ENCODE measurements around the gene FAM210A. TPM values are rescaled to one million over a fixed set of nuclear protein-coding genes. Genes with fewer than 3 reads are reported as not detected.

FAM210A gene
- total and polyA plus RNA-seq, 2 experiments from 2014 or later: 17.2 to 17.9 TPM

DNA sequence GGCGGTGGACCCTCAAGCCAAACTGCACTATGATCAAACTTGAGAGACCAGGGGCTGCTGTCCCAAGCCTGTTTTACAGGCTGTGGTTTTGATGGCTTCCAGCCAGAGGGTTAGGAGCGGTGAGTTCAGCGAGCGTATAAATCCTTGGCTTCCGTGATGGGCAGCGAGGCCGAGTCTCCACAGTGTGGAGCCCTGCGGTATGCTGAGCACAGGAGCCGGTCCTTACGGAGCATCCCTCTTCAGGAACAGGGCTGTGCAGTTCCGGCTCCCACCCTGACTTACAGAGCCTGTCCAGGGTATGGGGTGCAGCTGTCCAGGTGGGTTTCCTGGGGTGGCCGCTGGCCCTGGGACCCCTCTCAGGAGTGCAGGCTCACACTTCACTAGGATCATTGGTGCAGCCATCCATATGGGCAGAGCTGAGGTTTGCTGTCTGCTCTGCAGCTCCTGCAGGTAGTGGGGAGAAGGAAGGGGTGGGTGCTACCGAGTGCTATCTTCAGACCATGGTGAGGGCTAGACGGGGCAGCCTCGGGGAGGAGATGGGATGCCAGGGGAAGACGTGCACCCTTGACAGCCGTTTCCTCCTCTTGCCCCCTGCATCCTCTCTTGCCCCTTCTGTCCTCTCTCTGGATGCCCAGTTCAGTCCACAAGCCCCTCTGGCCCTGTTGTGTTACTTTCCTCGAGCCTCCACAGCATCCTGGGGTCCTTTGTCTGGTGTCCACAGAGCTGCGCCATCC, 104.3 kb downstream of the FAM210A start:
- H4K20me1 ChIP-seq (replicated peaks; ENCODE audit: insufficient read depth): no peaks in the 10 kb centered on the region
- no peaks in the 10 kb centered on the region for H3F3A ChIP-seq (replicated peaks; ENCODE audit: low read depth)
- no peak overlapping the region for H3K4me2 ChIP-seq
- Mint-ChIP-seq H3K36me3 (ENCODE audit: low read depth) (no peaks in the 10 kb centered on the region), H3K4me3 (no peak overlapping the region), H3K9me3 (no peaks in the 10 kb centered on the region; the same call in 2 of the 3 replicates), H3K27me3 (ENCODE audit: insufficient read depth, low read depth, poor library complexity) (peaks cover 8% of the 10 kb centered on the region), H3K4me1 (peaks cover 5% of the 10 kb centered on the region; the same call in 1 of the 3 replicates), H3K27ac (no peak overlapping the region)
- H3K36me3 ChIP-seq (ENCODE audit: insufficient read depth): no peaks in the 10 kb centered on the region
- no peaks in the 10 kb centered on the region for H3K9me2 ChIP-seq (ENCODE audit: insufficient read depth)
- DNase-seq (ENCODE audit: low spot score): no peak
- no peak overlapping the region for H2AFZ ChIP-seq
- H3K27me3 ChIP-seq (ENCODE audit: insufficient read depth): no peaks in the 10 kb centered on the region
- no peaks in the 10 kb centered on the region for H3K79me2 ChIP-seq (replicated peaks; ENCODE audit: insufficient read depth)
- H3K4me1 ChIP-seq (ENCODE audit: insufficient read depth): no peaks in the 10 kb centered on the region
- no peak for TF ChIP-seq CREB1 (CRISPR knock-in tag; IDR thresholded peaks at IDR 0.05; ENCODE audit: low read depth)
- no peak for TF ChIP-seq STAT1 (IDR thresholded peaks at IDR 0.05; ENCODE audit: unreplicated experiment)
- TF ChIP-seq EZH2 (IDR thresholded peaks at IDR 0.05; ENCODE audit: low read depth, unreplicated experiment): no peak
- TF ChIP-seq, protein P1, sequence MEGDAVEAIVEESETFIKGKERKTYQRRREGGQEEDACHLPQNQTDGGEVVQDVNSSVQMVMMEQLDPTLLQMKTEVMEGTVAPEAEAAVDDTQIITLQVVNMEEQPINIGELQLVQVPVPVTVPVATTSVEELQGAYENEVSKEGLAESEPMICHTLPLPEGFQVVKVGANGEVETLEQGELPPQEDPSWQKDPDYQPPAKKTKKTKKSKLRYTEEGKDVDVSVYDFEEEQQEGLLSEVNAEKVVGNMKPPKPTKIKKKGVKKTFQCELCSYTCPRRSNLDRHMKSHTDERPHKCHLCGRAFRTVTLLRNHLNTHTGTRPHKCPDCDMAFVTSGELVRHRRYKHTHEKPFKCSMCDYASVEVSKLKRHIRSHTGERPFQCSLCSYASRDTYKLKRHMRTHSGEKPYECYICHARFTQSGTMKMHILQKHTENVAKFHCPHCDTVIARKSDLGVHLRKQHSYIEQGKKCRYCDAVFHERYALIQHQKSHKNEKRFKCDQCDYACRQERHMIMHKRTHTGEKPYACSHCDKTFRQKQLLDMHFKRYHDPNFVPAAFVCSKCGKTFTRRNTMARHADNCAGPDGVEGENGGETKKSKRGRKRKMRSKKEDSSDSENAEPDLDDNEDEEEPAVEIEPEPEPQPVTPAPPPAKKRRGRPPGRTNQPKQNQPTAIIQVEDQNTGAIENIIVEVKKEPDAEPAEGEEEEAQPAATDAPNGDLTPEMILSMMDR (conservative IDR thresholded peaks at IDR 0.05; ENCODE audit: low read depth in 2 of 2): no peak
- TF ChIP-seq, protein P2, sequence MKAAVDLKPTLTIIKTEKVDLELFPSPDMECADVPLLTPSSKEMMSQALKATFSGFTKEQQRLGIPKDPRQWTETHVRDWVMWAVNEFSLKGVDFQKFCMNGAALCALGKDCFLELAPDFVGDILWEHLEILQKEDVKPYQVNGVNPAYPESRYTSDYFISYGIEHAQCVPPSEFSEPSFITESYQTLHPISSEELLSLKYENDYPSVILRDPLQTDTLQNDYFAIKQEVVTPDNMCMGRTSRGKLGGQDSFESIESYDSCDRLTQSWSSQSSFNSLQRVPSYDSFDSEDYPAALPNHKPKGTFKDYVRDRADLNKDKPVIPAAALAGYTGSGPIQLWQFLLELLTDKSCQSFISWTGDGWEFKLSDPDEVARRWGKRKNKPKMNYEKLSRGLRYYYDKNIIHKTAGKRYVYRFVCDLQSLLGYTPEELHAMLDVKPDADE (IDR thresholded peaks at IDR 0.05): no peak
- no peak for ATAC-seq
- no peak overlapping the region for H3K4me3 ChIP-seq
- no peak overlapping the region for H3K27ac ChIP-seq (ENCODE audit: low read depth)

DNA sequence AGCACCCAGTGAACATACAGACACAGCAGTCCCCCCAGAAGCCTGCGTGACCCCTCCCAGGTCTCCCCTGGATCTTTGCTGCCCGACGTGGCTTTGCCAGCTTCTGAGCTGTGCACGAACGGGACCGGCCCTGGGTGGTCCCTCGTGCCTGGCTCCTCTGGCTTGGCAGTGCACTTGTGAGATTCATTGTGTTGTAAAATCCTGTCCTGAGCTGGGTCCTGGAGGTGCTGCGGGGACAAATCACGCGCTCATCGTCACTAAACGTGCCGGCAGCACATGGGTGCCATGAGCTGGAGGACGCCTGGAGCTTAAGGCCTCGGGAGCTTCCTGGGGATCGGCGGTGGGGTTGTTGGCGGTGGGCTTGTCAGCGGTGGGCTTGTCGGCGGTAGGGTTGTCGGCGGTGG, 104.9 kb downstream of the FAM210A start:
- no peaks in the 10 kb centered on the region; the same call in 2 of the 3 replicates for H3K9me3 Mint-ChIP-seq
- no peak overlapping the region for H3K4me3 ChIP-seq
- no peaks in the 10 kb centered on the region for H4K20me1 ChIP-seq (replicated peaks; ENCODE audit: insufficient read depth)
- TF ChIP-seq, protein P1 (conservative IDR thresholded peaks at IDR 0.05; ENCODE audit: low read depth in 2 of 2): no peak
- TF ChIP-seq ZNF331 (CRISPR knock-in tag; IDR thresholded peaks at IDR 0.05; ENCODE audit: low read depth) (no peak), EZH2 (IDR thresholded peaks at IDR 0.05; ENCODE audit: low read depth, unreplicated experiment) (no peak), POLR2AphosphoS5 (IDR thresholded peaks at IDR 0.05; ENCODE audit: low read depth) (no peak), ZNF114 (CRISPR knock-in tag; IDR thresholded peaks at IDR 0.05) (no peak), NANOG (IDR thresholded peaks at IDR 0.05; ENCODE audit: borderline replicate concordance) (no peak), EZH2phosphoT487 (IDR thresholded peaks at IDR 0.05; ENCODE audit: unreplicated experiment) (no peak), CREB1 (CRISPR knock-in tag; IDR thresholded peaks at IDR 0.05; ENCODE audit: low read depth) (no peak)
- TF ChIP-seq, protein P3, sequence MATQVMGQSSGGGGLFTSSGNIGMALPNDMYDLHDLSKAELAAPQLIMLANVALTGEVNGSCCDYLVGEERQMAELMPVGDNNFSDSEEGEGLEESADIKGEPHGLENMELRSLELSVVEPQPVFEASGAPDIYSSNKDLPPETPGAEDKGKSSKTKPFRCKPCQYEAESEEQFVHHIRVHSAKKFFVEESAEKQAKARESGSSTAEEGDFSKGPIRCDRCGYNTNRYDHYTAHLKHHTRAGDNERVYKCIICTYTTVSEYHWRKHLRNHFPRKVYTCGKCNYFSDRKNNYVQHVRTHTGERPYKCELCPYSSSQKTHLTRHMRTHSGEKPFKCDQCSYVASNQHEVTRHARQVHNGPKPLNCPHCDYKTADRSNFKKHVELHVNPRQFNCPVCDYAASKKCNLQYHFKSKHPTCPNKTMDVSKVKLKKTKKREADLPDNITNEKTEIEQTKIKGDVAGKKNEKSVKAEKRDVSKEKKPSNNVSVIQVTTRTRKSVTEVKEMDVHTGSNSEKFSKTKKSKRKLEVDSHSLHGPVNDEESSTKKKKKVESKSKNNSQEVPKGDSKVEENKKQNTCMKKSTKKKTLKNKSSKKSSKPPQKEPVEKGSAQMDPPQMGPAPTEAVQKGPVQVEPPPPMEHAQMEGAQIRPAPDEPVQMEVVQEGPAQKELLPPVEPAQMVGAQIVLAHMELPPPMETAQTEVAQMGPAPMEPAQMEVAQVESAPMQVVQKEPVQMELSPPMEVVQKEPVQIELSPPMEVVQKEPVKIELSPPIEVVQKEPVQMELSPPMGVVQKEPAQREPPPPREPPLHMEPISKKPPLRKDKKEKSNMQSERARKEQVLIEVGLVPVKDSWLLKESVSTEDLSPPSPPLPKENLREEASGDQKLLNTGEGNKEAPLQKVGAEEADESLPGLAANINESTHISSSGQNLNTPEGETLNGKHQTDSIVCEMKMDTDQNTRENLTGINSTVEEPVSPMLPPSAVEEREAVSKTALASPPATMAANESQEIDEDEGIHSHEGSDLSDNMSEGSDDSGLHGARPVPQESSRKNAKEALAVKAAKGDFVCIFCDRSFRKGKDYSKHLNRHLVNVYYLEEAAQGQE (IDR thresholded peaks at IDR 0.05; ENCODE audit: unreplicated experiment): no peak

More for the DNA sequence above, 104.9 kb downstream of the FAM210A start:
- Histone ChIP-seq H3K4me1 (ENCODE audit: insufficient read depth) (no peaks in the 10 kb centered on the region), H3K9me2 (ENCODE audit: insufficient read depth) (no peaks in the 10 kb centered on the region), H2AFZ (no peak overlapping the region), H3F3A (replicated peaks; ENCODE audit: low read depth) (no peaks in the 10 kb centered on the region), H3K27me3 (ENCODE audit: insufficient read depth) (no peaks in the 10 kb centered on the region), H3K27ac (ENCODE audit: low read depth) (no peak overlapping the region), H3K36me3 (ENCODE audit: insufficient read depth) (no peaks in the 10 kb centered on the region), H3K4me2 (no peak overlapping the region), H3K79me2 (replicated peaks; ENCODE audit: insufficient read depth) (no peaks in the 10 kb centered on the region)
- ATAC-seq (no peak), DNase-seq (ENCODE audit: low spot score) (no peak)
- Mint-ChIP-seq H3K4me1 (peaks cover 5% of the 10 kb centered on the region; the same call in 1 of the 3 replicates), H3K36me3 (ENCODE audit: low read depth) (no peaks in the 10 kb centered on the region), H3K27me3 (ENCODE audit: insufficient read depth, low read depth, poor library complexity) (peaks cover 7% of the 10 kb centered on the region), H3K27ac (no peak overlapping the region), H3K4me3 (no peak overlapping the region)

Measured in GM23338 (cell line).